GM13977 (cell line): ENCODE measurements around the gene PTPRM.

Experiments used
- DNase-seq: peaks from one replicate; pipeline ENCODE4 v3.0.0; 2012; ENCODE audit warnings: low spot score
- CTCF ChIP-seq: IDR thresholded peaks from 2 replicates; pipeline ENCODE4 v1.5.1; 2012; ENCODE audit warnings: mild to moderate bottlenecking, control low read depth; ENCODE audit not compliant: insufficient read depth; ENCODE audit errors: extremely low read depth, missing control alignments
- in situ Hi-C: fragments of 300-500 bp; cut with MboI; formaldehyde crosslinking; loops from one replicate; pipeline ENCODE4 v1.12.0; 2022; ENCODE audit warnings: low sequenced_read_pairs, low pct_unique_long_range_greater_than_20kb, mixed read lengths, inconsistent platforms; ENCODE audit not compliant: unreplicated experiment

PTPRM gene

GRCh38 chr18:7637269-7637668 lies 70.2 kb downstream of the PTPRM start:
- no peak for TF ChIP-seq CTCF
- in situ Hi-C loops: no loop called here
- no peak for DNase-seq

GRCh38 chr18:7638321-7638720 lies 71.2 kb downstream of the PTPRM start:
- DNase-seq: no peak
- in situ Hi-C loops: no loop called here
- TF ChIP-seq CTCF: no peak

GRCh38 chr18:7641813-7642212 lies 74.7 kb downstream of the PTPRM start:
- no peak for TF ChIP-seq CTCF
- in situ Hi-C loops: no loop called here

GRCh38 chr18:7642331-7642890 lies 75.3 kb downstream of the PTPRM start:
- in situ Hi-C loops: no loop called here
- DNase-seq: no peak
- TF ChIP-seq CTCF: no peak

More at GRCh38 chr18:7641813-7642212, 74.7 kb downstream of the PTPRM start:
- no peak for DNase-seq

- DNase-seq: no peak
- in situ Hi-C loops: no loop called here
- no peak for TF ChIP-seq CTCF
Measured at GRCh38 chr18:7645756-7646155, 78.6 kb downstream of the PTPRM start.

GRCh38 chr18:7646174-7646886 lies 79.2 kb downstream of the PTPRM start:
- in situ Hi-C loops: no loop called here
- TF ChIP-seq CTCF: no peak
- no peak for DNase-seq
